Activated B cell treated with CpG ODN at 0.5 μM for 24 hours (primary cell): Measurements from ENCODE around the gene PWWP2B. TPM values are rescaled to one million over a fixed set of nuclear protein-coding genes. Genes with fewer than 3 reads are reported as not detected.

ENCODE experiments used
- ATAC-seq: fragments of 200-7000 bp; cut with Tn5 transposase; one replicate; pipeline ENCODE4 v1.10.0; 2021; ENCODE audit warnings: low read depth, mild to moderate bottlenecking, moderate library complexity
- CTCF ChIA-PET: fragments of 350-600 bp; sonication (Branson Sonifier 250); formaldehyde crosslinking; loops from one replicate; lab custom pipeline; 2021; ENCODE audit warnings: antibody characterized with exemption; lab: Charles Lee
- POLR2A ChIA-PET: fragments of 350-600 bp; sonication (Branson Sonifier 250); formaldehyde crosslinking; loops from one replicate; lab custom pipeline; 2021; ENCODE audit warnings: antibody characterized with exemption; lab: Charles Lee
- DNase-seq: peaks from one replicate; pipeline ENCODE4 v3.0.0; 2022
- H3K27ac Mint-ChIP-seq: one replicate; pipeline ENCODE4 v1.8.0; 2020; ENCODE audit warnings: mixed read lengths
- H3K27me3 Mint-ChIP-seq: one replicate; pipeline ENCODE4 v1.8.0; 2021; ENCODE audit warnings: mixed read lengths
- H3K36me3 Mint-ChIP-seq: one replicate; pipeline ENCODE4 v1.8.0; 2021; ENCODE audit warnings: low read depth, mixed read lengths
- H3K4me1 Mint-ChIP-seq: one replicate; pipeline ENCODE4 v1.8.0; 2021; ENCODE audit warnings: mixed read lengths
- H3K4me3 Mint-ChIP-seq: one replicate; pipeline ENCODE4 v1.8.0; 2020; ENCODE audit warnings: mild to moderate bottlenecking, mixed read lengths
- H3K9me3 Mint-ChIP-seq: one replicate; pipeline ENCODE4 v1.8.0; 2020; ENCODE audit warnings: mixed read lengths
- intact Hi-C: fragments of 100-400 bp; cut with micrococcal nuclease; formaldehyde crosslinking; loops from one replicate; pipeline ENCODE4 v1.15.1; 2024
- total RNA-seq: library from RNA; stranded (reverse); gene quantifications from 2 replicates; pipeline ENCODE4 v1.2.3, GENCODE V29; 2022
- TF ChIP-seq, protein P1 (sequence below): fragments of 200-600 bp; IDR thresholded peaks from one replicate; pipeline ENCODE4 v1.8.0; 2022; ENCODE audit warnings: antibody characterized with exemption, mild to moderate bottlenecking

The PWWP2B gene
- total RNA-seq, 1 donor from 2014 or later, result 13.4 TPM

DNA sequence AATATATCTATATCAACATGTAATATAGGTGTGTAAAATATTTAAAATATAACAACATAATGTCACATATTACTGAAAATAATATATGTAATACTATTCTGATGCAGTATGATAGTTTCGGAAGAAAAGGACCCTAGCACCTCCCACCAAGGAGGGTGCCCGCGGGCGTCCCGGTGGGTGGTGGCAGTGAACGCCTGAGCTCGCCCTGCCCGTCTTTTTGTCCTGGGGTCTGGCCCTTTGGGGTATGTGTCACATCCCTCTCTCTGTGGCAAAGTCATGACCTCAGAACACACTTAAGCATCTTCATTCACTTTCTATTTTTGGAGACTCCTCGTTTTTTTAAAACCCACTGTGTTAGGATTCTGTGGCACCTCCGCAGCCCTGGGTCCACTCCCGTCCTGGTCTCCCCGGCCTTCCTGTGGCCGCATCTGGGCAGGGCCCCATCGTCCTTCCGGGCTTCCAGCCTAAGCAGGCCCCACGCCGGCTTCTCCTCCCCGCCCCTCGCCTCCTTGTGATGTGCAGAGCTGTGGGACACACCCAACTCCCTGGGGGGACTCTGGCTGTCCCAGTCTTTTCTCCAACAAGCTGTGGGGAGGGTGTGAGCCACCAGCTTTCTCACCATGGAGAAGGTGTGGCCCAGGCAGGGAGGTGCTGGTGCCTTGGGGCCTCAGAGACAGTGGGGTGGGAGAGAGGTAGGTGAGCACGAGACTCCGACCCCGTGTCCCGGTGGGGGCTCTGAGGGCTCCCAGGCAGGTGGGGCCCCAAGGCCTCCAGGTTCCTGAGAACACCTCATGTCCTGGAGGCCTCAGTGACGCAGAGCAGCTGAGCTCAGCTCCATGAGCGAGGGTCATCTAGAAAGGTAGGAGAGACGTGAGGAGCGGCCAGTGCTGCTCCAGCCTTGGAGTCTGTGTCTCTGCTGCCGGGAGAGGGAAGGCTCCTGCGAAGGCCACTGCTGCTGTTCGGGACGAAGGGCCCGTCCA is 16.5 kb downstream of the PWWP2B start:
- POLR2A ChIA-PET, result no interaction called here
- ATAC-seq, result no peak
- TF ChIP-seq, protein P1, sequence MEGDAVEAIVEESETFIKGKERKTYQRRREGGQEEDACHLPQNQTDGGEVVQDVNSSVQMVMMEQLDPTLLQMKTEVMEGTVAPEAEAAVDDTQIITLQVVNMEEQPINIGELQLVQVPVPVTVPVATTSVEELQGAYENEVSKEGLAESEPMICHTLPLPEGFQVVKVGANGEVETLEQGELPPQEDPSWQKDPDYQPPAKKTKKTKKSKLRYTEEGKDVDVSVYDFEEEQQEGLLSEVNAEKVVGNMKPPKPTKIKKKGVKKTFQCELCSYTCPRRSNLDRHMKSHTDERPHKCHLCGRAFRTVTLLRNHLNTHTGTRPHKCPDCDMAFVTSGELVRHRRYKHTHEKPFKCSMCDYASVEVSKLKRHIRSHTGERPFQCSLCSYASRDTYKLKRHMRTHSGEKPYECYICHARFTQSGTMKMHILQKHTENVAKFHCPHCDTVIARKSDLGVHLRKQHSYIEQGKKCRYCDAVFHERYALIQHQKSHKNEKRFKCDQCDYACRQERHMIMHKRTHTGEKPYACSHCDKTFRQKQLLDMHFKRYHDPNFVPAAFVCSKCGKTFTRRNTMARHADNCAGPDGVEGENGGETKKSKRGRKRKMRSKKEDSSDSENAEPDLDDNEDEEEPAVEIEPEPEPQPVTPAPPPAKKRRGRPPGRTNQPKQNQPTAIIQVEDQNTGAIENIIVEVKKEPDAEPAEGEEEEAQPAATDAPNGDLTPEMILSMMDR, result no peak
- Mint-ChIP-seq H3K4me1 (peaks cover 39% of the 10 kb centered on the region), H3K27ac (no peak overlapping the region), H3K4me3 (no peak overlapping the region), H3K27me3 (no peaks in the 10 kb centered on the region), H3K36me3 (peaks cover 17% of the 10 kb centered on the region), H3K9me3 (no peaks in the 10 kb centered on the region)
- CTCF ChIA-PET, result no interaction called here
- intact Hi-C loops, result no loop called here
- no peak for DNase-seq

DNA sequence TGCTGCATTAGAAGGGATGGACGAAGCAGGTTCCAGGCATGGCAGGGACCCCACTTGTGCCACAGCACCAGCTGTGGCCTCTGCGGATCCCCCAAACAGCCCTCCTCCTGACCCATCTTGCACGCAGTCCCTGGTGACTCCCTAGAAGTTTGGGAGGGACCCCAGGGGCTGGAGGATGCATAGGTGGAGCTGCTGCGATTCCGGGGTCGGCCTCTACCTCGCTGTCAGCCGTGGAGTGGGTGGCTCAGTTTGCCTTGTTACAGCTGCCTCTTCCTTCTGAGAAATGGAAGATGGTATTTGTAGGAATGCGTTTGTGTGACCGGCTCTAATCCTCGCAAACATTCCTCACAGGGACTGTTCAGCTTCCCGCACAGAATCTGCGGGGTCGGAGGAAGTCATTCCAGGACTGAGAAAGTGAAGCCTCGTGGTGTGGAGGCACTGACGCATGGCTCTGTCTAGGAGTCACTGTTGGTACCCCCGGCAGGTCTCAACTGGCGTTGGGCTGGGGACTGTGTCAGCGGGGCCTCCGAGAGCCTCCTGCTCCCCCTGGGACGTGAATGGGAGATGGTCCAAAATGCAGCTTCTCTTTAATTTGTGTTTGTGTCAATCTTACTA is 17.5 kb downstream of the PWWP2B start:
- intact Hi-C loops, result no loop called here
- ChIA-PET POLR2A (no interaction called here), CTCF (interaction anchor here (0.6 kb wide), 1 partner anchor 907 kb away, joined by 3 read pairs; no protein-coding TSS in a partner anchor)
- Mint-ChIP-seq H3K27me3 (no peaks in the 10 kb centered on the region), H3K27ac (no peak overlapping the region), H3K9me3 (no peaks in the 10 kb centered on the region), H3K4me3 (no peak overlapping the region), H3K4me1 (peaks cover 45% of the 10 kb centered on the region), H3K36me3 (peaks cover 17% of the 10 kb centered on the region)
- DNase-seq (no peak), ATAC-seq (no peak)
- TF ChIP-seq, protein P1, result no peak

DNA sequence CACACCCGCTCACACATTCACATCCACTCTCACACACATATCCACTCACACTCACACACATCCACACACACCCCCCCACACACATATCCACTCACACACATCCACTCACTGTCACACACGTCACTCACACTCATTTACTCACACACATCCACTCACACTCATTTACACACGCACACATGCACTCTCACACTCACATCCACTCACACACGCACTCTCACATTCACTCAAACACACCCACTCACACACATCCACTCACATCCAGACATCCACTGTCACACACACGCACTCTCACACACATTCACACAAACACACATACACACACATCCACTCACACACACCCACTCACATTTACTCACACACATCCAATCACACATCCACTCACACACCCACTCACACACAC is 18.3 kb downstream of the PWWP2B start:
- no peaks in the 10 kb centered on the region for H3K9me3 Mint-ChIP-seq
- TF ChIP-seq, protein P1, result no peak
- no peak overlapping the region for H3K27ac Mint-ChIP-seq
- ATAC-seq (no peak), DNase-seq (no peak)
- H3K4me1 Mint-ChIP-seq, result peaks cover 48% of the 10 kb centered on the region
- ChIA-PET CTCF (interaction anchor here (0.6 kb wide), 1 partner anchor 906 kb away, joined by 3 read pairs; no protein-coding TSS in a partner anchor), POLR2A (no interaction called here)
- H3K4me3 Mint-ChIP-seq, result no peak overlapping the region
- intact Hi-C loops, result no loop called here
- no peaks in the 10 kb centered on the region for H3K27me3 Mint-ChIP-seq
- H3K36me3 Mint-ChIP-seq, result peaks cover 10% of the 10 kb centered on the region

DNA sequence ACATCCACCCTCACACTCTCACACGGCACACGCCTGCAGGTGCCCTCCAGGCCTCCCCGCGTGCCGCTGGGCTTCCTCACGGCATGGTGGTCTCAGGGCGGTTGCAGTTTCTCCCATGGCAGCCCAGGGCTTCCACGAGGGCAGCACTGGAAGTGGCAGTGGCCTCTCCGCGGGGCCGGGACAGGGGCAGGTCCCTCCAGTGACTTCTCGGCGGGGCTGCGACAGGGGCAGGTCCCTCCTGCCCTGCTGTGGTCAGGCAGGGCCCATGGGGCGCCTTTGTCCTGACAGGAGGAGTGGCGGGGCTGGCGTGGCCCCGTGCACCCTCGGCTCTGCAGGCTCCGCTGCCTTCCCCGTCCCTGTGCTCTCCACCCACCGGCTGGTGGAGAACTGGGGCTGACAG is 19.0 kb downstream of the PWWP2B start:
- CTCF ChIA-PET, result no interaction called here
- H3K4me3 Mint-ChIP-seq, result no peak overlapping the region
- no peak overlapping the region for H3K27ac Mint-ChIP-seq
- TF ChIP-seq, protein P1, result no peak
- no peaks in the 10 kb centered on the region for H3K9me3 Mint-ChIP-seq
- intact Hi-C loops, result no loop called here
- peaks cover 55% of the 10 kb centered on the region for H3K4me1 Mint-ChIP-seq
- ATAC-seq (no peak), DNase-seq (no peak)
- POLR2A ChIA-PET, result no interaction called here
- no peaks in the 10 kb centered on the region for H3K27me3 Mint-ChIP-seq
- H3K36me3 Mint-ChIP-seq, result peaks cover 9% of the 10 kb centered on the region

DNA sequence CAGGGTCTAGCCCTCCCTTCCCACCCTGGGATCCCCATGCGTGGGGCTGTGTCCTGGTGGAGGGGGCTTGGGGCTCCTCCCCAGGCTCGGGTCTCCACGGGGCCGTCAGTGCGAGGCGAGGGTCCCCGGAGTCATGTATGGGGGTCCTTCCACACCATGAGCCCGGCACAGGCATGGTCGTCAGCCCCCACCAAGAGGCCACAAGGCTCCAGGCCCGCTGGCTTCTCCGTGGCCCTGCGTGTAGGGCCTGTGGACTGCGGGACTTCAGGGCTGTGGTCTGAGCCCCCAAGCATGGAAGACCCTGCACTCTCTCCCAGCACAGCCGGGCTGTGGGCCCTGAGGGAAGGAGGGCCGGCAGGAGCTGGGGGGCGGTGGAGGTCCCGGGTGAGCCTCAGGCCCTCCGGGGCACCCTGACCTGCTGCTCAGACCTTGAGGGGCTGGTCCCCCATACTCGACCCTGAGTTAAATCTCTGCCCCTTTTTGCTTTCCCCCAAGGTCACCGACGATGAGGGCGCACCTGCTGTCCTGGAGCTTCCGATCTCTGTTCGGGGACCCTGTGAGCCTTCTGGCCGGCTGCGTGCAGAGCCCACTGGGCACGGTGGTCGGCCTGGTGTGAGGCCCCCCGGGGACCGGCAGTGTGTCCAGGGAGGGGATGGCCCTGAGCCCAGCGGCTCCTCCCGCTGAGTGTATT is 19.7 kb downstream of the PWWP2B start:
- Mint-ChIP-seq H3K36me3 (peaks cover 9% of the 10 kb centered on the region), H3K27ac (no peak overlapping the region), H3K9me3 (no peaks in the 10 kb centered on the region), H3K27me3 (no peaks in the 10 kb centered on the region), H3K4me3 (no peak overlapping the region), H3K4me1 (peaks cover 55% of the 10 kb centered on the region)
- DNase-seq, result no peak
- TF ChIP-seq, protein P1, result no peak
- ATAC-seq, result no peak
- intact Hi-C loops, result no loop called here
- ChIA-PET POLR2A (no interaction called here), CTCF (no interaction called here)
